Renal pelvis (tissue), 4 donors: ENCODE data around the gene PRTG. TPM values are rescaled to one million over a fixed set of nuclear protein-coding genes. Genes with fewer than 3 reads are reported as not detected.

ENCODE experiments used
- DNase-seq: peaks from one replicate; pipeline ENCODE4 v3.0.0-alpha.2; 2013
- polyA plus RNA-seq, 3 donors: library from polyadenylated mRNA; unstranded; fragments of 120-200 nt; gene quantifications; one replicate each; pipeline ENCODE4 v1.2.1, GENCODE V29; 2013; ENCODE audit not compliant: insufficient read length in 3 of 3

The PRTG gene
- polyA plus RNA-seq, 3 donors, result 12.1 to 12.5 (median 12.4) TPM

DNA sequence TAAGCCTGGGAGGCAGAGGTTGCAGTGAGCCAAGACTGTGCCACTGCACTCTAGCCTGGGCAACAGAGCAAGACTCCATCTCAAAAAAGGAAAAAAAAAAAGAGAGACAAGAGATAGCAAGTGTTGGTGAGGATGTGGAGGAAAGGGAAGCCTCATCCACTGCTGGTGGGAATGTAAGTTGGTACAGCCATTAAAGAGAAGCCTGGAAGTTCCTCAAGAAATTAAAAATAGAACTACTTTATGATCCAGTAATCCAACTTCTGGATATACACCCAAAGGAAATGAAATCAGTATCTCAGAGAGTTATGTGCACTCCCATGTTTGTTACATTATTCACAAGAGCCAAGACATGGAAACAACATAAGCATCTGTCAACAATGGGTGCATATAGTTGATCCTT is 169.7 kb downstream of the PRTG start:
- no peak for DNase-seq

DNA sequence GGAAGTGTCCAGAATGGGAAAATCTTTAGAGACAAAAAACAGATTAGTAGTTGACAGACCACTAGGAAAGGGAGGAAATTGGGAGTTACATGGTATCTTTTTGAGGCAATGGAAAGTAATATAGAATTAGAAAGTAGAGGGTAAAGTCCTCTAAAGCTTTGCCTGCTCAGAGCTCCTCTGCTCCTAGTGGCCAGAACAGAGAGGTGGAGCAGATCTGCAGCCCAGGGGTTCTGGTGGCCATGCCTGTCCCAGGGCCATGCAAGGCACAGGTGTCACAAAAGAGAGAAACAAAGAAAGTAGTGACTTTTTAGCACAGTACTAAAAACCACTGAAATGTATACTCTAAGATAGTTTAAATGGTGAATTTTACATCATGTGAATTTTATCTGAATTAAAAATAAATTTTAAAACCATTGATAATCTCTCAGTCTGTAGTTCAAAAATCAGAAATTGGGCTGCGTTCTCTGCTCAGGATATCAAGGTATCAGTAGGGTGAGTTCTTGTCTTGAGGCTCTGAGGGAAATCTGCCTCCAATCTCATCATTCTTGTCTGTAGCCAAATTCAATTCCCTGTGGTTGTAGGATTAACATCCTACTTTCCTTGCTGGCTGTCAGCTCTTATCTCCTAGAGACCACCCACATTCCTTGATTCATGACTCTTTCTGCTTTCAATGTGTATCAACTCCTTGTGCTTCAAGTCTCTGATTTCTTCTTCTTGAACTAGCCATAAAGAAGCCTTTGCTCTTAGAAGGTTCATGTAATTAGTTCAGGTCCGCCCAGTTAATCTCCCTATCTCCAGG is 178.4 kb downstream of the PRTG start:
- DNase-seq, result no peak

DNA sequence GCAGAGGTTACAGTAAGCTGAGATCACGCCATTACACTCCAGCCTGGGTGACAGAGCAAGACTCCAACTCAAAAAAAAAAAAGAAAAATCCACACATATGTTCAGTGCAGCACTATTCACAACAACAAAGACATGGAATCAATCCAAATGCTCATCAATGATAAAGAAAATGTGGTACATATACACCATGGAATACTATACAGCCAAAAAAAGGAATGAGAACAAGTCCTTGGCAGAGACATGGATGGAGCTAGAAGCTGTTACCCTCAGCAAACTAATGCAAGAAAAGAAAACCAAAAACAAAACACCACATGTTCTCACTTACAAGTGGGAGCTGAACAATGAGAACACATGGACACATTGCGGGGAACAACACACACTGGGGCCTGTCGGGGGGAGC is 180.4 kb downstream of the PRTG start:
- no peak for DNase-seq

Other genes with a start within 250 kb of the PRTG start
- 10 to 100 TPM in 1 of 3 donors, 1 to 10 TPM in 2; 9.4 to 10.3 (median 9.8) TPM for gene DNAAF4, start 234.9 kb downstream of the PRTG start, polyA plus RNA-seq
- 10 to 100 TPM; 13.5 to 16.0 (median 15.5) TPM for gene PYGO1, start 154.8 kb downstream of the PRTG start, polyA plus RNA-seq